ENCODE data around the gene PWP2.
"Not testable (repeated sequence)": the region's sequence is repeated elsewhere in the genome, so short reads cannot be mapped to it uniquely, and the experiment has no call there.

The PWP2 gene

DNA sequence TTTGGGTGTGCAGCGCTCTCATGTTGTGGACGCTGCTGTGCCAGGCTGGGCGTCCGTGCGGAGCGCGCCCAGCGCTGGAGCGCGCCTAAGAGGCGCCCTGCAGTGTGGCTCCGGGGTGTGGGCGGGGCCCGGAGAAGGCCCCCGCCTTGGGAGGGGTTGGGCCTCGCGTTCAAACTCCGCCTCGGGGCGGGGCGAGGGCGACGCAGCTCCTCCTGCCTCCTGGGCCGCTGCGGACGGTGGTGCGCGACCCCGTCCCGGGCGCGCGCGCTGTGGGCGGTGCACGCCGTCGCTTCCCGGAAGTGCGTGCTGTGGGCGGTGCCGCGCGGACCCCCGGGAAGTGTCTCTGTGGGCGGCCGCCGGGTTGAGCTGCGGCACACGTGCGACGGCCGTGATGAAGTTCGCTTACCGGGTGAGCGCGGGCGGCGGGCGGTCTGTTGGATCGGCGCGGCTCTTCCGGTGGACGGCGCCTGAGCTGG lies at the start of gene PWP2:
TSS of gene PWP2 (plus strand) at position 374 of the 476 bp plus-strand sequence. CDS start at position 392, 18 bp downstream.
- DNase-seq: not testable (repeated sequence)

DNA sequence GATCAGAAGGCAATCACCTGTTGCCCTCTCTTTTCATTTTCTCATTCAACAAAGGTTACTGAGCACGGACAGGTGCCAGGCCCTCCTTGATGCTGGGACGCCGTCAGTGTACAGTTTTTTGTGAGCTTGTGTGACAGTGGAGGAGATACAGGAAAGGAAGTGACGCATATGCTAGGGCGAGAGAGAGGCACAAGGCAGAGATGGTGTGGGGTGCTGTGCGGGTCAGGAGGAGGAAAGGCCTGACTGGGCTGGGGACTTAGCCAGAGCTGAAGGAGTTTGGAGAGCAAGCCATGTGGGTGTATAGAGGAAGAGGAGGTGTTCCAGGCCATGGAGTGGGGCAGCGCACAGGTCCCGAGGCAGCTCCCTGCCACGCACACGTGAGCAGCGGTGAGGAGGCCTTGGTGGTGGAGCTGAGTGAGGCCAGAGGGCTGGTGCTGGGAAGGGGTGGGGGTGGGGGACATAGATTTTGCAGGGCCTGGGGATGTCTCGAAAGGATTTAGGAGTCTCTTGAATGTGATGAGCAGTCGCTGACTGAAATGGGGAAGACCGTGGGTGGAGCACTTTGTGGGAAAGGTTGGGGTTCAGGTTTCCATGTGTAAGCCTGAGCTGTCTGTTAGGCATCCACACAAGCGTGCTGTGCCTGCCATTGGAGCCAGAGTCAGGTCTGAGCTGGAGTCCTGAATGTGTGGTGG lies 49.1 kb upstream of the PWP2 start:
- DNase-seq: no peak

DNA sequence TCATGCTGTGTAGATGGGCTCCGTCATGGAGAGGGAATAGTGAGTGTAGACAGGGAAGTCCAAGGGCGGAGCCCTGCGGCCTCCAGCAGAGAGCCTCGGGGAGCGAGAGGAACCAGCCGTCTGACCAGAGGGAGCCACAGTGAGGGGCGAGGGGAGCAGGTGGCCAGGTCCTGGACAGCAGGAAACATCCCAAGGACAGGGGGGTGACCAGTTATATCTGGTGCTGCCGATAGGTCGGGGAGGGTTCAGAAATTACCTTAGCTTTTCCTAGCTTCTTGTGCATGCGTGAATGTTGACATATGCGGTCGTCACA lies 48.6 kb upstream of the PWP2 start:
- DNase-seq: no peak

DNA sequence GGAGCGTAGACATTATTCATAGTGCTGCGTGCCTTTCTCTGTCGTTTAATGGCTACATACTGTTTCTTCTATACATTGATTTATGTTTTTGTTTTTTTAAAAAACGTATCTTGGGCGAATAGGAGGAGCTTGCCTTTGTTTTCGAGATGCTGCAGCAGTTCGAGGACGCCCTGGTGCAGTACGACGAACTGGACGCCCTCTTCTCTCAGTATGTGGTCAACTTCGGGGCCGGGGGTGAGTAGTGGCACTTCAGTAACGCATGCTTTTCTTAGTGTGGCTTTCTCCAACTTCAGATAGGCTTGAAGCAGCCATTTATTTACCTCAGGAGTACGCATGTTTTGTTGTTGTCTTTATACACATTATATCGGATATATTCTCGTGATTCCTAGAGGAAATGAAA lies 48.2 kb upstream of the PWP2 start:
- no peak for DNase-seq

DNA sequence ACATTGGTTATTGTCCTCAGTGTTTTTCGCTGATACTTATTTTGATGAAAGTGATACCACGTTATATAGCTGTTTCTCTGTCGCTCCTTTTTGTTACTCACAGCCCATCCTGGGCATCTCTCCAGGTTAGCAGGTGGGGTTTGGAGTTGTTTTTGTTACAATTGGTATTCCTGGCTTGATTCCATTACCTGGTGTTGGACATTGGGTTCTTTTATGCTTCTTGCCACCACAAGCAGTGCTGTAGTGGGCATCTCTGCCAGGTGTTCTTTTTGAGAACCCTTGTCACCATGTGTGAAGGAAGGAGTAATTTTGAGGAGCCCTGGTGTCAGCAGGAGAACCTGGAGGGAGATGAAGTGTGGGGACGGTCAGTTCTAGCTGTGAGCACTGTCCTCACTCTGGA lies 47.5 kb upstream of the PWP2 start:
- DNase-seq: no peak

DNA sequence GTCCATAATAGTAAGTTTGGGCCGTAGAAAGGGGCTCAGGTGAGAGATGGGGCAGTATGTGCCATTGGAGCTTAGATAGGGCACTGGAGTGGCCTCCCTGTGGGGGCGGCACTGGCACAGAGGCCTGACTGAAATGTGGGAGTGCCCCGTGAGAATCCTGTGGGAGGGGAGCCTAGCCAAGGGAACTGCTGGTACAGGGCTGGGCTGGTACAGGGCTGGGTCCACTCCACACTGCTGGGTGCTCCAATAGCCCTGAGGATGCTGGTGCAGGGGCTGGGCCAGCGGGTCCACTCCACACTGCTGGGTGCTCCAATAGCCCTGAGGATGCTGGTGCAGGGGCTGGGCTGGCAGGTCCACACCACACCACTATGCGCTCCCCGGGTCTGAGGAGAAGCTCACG lies 44.8 kb upstream of the PWP2 start:
- DNase-seq: no peak

DNA sequence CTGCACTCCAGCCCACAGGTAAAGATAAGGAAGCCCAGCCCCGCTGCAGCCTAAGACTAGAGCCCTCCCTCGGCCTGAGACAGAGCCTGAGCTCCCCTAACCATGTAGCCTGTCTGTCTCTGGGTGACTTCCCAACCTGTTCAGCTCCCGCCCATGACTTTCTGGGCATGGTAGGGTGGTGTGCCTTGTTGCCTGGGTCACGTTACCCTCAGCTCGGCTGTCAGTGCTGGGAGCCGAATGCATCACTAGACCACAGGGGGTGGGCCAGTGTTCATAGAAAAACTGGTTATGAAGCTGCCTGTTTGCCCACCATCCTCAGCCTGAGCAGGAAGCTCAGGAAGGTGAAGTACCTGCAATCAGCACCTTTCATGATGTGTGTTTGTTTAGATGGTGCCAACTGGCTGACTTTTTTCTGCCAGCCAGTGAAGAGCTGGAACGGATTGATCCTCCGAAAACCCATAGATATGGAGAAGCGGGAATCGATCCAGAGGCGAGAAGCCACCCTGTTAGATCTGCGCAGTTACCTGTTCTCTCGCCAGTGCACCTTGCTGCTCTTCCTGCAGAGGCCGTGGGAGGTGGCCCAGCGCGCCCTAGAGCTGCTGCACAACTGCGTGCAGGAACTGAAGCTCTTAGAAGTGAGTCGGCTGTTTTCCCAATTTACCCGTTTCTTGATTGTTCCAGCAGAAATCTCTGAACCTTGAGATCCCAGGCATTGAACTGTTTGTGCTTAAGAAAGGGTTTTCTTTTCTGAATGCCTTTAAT lies 43.9 kb upstream of the PWP2 start:
- no peak for DNase-seq

DNA sequence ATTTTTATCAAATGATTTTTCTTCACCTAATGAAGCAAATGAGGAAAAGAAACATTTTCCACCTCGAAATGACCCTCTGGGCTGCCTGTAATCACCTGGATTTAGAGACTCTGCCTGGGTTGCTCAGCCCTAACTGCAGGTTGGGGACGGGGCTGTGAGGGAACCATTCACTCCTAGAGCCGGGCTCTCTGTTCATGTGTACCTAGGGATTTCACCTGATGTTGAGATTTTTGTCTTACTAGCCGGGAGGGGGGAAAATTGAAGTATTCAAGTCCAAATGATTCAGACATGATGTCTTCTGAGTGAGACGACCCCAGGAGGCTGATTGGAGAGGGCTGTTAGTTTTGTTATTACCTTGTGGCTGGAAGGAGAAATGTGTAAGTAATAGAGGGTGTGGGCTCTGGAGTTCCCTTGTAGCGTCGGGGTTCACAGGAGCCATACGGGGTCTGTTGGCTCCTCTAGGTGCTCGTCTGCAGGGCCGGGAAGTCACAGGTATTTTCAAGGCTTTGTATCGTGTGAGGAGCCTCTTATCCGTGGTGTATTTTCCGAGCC lies 42.3 kb upstream of the PWP2 start:
- DNase-seq: no peak

DNA sequence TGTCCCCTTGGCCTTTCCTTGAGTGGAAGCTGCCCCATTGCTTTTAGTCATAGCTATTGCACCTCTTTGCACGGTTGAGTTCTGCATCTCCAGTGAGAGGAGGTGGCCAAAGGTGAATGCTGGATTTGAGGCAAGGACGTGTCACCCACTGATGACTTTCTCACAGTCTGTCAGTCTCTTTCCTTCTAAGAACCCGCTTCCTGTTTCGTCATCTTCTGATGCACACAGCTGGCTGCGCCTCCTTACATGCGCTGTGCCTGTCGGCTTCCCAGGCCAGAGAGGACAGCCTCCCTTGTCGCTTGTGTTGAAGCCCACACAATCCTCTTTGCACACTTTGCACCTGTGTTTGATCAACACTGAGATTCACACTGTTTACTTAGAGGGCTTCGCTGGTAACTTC lies 41.8 kb upstream of the PWP2 start:
- DNase-seq: peak in 3 of 4 experiments; percentile 20 to 54 (median 52)

DNA sequence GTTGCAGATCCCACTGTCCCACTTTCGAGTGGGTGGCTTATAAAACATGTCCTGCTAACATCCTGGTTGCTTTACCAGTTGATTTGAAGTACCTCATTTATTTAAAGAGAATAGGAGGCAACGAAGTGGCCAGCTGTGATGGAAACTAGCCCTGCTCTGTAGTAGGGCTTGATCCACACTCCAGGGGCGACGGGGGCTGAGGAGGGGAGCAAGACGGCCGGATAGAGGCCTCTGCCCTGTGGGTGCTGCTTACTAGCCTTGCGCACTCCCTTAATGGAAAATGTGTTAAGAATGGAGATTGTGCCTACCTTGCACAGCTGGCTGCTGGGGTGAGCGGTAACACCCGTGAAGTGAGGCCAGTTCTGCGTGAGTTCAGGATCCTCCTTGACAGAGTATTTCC lies 41.1 kb upstream of the PWP2 start:
- no peak for DNase-seq

DNA sequence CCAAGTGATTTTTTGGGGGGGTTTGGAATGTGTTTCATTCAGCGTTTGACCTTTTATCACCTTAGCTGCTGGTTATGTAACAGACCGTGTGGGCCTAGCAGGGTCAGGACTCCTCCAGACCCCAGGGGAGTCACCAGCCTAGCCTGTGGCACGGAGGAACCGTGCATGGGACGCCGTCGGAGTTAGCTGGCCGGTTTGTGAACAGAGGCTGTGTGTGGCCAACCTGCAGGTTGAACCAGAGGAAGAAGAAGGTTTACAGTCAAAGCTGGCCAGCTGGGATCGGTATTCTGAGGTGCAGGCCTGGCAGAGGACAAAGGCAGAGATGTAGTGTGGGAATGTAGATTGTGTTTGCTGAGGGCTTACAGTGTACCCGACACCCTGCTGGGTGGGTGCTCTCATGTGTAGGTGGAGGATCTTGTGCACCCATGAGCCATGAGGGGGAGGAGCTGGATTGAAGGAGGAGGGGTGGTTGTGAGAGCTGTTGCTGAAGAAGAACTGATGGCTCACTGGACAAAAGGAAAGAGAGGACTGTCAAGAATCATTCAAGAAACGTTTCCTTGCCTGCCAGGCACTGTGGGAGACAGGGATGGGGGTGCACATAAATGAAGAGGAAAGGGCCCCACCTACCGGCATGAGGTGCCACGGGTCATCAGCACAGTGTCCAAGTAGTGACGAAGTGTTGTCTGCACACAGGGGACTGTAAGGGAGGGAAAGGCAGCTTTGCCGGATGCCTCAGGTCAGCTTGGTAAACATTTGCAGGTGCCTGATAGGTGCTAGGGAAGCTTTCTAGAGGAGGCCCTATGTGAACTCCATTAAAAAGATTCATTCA lies 40.0 kb upstream of the PWP2 start:
- DNase-seq: no peak

DNA sequence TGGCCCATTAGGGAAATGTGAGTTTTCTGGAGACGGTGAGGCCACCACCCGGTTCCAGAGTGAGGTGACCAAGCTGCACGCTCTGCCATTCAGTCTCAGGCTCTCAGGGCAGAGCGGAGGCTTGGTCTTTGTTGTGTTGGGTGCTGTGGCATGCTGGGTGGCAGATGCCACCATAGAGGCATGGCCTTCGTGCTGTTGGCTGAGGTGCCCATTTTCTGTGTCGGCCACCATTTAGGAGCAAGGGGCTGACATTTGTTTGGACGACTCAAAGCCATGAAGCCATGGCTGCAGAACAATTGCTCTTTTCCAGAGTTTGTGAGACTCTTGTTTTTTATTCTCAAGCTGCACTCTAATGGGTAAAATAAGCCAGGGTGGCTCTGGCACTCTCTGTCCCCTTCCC lies 36.8 kb upstream of the PWP2 start:
- DNase-seq: no peak

DNA sequence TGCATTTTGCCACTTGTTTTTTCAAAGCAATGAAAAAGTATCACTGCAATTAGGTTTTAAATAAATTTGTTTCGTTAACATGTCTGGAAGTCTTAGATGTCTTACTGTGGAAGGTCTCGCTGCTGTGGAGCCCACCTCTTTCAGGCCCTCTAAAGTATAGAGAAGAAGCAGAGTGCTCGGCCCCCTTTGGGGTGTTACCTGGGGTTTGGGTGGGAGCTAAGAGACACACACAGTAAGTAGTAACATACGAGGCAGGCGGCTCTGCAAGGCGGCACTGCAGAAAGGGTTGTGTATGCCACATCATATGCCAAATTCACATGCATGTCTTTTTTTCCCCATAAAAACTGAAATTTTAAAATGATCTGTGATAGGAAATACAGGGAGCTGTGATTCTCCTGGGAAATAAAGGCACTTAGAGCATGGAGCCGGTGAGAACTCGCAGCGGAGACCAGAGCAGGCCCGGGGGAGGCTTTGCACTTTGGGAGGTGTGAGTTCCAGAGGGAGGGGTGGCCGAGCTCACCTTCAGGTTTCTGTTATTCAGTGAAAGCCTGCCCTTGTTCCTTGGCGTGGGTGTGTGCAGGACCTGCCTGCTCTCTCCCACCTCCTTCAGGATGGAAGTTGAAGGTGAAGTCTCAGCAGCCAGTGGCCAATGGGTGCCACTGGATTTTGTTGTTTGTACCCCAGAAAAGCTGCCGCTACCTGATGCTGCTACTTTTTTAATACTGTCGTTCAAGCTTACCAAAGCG lies 35.7 kb upstream of the PWP2 start:
- DNase-seq: no peak

DNA sequence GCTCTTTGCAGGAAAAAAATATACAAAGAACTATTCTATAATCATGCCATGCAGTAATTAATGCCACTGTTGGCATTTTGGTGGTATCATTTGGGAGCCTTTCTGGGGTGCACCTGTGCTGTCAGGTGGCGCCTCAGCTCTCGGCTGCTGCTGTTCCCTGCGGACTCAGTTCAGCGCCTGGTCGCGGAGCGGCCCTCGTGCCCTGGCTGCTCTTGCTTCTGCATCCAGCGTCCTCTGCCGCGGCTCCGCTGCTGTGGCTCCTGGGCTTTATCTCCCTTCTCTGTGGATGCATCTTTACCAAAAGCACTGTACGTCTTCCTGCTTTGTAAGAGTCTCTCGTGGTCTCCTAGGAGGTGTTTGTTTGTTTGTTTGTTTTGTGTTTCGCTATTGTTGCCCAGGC lies 35.1 kb upstream of the PWP2 start:
- no peak for DNase-seq

DNA sequence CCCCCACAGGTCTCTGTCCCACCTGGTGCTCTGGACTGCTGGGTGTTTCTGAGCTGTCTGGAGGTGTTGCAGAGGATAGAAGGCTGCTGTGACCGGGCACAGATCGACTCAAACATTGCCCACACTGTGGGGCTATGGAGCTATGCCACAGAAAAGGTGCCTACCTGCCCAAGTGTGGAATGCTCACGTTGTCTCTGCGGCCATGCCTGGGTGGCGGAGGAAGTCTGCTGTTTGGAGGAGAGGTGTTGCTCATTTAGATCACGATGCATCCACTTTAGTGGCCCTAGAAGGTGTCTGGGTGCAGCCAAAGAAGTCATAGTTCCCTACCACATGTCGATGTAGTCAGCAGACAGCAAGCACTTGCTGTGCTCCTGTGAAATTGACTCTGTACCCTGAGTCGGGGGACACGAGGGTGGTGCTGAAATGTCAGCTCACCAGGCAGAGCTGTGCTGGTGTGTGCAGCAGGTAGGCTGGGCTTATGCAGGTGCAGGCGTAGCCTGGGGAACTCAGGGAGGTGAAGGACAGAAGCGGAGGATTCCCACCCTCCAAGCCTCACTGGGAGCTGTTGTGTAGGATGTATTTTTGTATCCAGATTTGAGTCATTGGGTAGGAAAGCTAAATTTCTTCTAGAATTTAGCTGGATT lies 32.8 kb upstream of the PWP2 start:
- no peak for DNase-seq

DNA sequence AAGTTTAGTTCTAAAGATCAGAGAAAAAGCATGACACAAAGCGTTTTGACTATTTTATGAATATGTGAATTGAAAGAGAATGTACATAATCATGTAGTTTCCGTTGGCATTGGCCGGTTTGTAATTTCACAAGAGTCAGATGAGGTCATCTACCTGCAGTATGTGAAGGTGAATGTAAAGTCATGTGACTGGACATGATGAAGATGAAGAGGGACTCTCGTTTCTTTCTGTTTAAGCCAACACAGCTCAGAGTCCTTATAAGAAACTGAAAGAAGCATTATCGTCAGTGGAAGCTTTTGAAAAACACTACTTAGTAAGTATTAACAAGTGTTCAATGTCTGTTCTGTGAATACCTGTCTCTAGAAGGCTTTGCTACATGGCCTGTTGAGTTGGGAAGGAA lies 30.9 kb upstream of the PWP2 start:
- DNase-seq: no peak

DNA sequence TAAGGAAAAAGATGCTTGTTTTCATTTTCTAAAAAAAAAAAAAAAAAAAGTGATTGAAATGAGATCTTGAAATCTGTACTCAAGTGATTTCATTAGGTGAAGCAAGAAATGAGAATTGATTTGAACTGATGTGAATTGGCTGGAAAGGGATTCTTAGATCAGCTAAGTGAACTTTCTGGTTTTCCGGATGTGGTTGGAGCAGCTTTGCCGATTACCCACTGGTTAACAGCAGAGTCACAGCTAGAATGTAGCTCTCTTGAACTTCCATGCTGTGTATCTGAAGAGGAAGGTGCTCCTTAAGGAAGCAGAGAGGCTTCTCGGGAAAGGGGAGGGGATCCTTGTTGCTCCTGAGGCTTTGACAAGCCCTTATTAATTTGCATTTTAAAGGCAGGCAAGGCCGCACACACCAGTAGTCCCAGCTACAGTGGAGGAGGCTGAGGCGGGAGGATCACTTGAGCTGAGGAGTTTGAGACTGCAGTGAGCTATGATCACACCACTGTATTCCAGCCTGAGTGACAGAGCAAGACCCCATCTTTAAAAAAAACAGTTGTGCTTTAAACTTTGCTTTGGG lies 28.7 kb upstream of the PWP2 start:
- no peak for DNase-seq

DNA sequence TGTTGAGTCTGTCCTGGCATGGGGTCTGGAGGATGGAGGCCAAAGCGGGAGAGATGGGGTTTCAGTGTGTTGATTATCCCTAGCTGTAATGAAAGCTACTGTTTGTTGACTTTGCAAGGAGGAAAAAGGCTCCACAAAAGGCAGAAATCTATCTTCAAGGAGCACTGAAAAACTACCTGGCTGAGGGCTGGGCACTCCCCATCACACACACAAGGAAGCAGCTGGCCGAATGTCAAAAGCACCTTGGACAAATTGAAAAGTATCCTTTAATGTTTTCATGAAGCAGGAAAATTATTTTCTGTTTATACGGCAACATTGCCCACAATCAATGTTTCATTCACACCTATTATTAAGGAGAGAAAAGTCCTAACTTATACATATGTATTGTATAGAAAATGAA lies 27.8 kb upstream of the PWP2 start:
- no peak for DNase-seq

DNA sequence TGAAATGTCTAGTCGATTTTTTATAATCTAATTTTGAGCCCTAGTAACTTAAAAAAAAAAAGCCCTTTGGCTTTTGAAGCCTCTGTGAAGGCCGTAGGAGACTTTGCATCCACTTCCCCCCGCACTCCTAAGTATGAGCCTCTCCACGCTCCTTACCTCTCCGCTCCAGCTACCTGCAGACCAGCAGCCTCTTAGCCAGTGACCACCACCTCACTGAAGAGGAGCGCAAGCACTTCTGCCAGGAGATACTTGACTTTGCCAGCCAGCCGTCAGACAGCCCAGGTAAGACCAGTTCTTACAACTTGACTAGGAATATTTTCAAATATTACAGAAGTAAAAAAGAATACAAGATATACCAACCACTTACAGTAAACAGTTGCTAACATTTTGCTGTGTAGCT lies 27.4 kb upstream of the PWP2 start:
- no peak for DNase-seq

DNA sequence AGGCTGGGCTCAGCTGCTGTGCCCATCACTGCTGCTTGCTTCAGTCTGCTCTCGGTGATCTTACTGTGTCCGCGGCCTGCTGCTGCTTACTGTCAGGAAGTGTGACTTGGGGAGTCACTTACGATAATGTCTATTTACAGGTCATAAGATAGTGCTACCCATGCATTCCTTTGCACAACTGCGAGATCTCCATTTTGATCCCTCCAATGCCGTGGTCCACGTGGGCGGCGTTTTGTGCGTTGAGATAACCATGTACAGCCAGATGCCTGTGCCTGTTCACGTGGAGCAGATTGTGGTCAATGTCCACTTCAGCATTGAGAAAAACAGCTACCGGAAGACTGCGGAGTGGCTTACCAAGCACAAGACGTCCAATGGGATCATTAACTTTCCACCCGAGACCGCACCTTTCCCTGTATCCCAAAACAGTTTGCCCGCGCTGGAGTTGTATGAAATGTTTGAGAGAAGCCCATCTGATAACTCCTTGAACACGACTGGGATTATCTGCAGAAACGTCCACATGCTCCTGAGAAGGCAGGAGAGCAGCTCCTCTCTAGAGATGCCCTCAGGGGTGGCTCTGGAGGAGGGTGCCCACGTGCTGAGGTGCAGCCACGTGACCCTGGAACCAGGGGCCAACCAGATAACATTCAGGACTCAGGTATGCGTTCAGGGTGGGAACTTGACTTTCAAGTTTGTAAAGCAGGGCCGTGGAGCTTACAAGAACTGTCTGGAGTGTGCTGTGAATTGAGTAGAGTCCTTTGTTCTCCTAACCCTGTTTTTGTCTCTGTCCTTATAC lies 24.4 kb upstream of the PWP2 start:
- no peak for DNase-seq

All from activated CD4-positive, CD25-positive, alpha-beta regulatory T cell (primary cell).